HEK293T (cell line): ENCODE data around the gene AGBL4.

Source experiments
- CTCF ChIA-PET: fragments of 350-600 bp; formaldehyde crosslinking; extraction: SDS; loops from one replicate; lab custom pipeline; 2021; ENCODE audit warnings: antibody characterized with exemption, inconsistent platforms; lab: Yijun Ruan, JAX
- POLR2A ChIA-PET: fragments of 350-600 bp; formaldehyde crosslinking; extraction: SDS; loops from one replicate; lab custom pipeline; 2020; ENCODE audit warnings: antibody characterized with exemption, inconsistent platforms; lab: Yijun Ruan, JAX
- DNase-seq: peaks from one replicate; pipeline ENCODE4 v3.0.0; 2012; ENCODE audit warnings: mixed read lengths; ENCODE audit errors: extremely low spot score
- ARNT ChIP-seq: fragments of 450-650 bp; IDR thresholded peaks from 2 replicates; pipeline ENCODE4 v1.6.1; 2017; ENCODE audit warnings: mild to moderate bottlenecking
- BHLHE40 ChIP-seq: fragments of 450-650 bp; IDR thresholded peaks from 2 replicates; pipeline ENCODE4 v1.6.1; 2016; ENCODE audit warnings: mild to moderate bottlenecking, moderate library complexity, borderline replicate concordance
- CTBP1 ChIP-seq: fragments of 450-650 bp; IDR thresholded peaks from 2 replicates; pipeline ENCODE4 v1.6.1; 2016; ENCODE audit warnings: borderline replicate concordance
- ELF4 ChIP-seq: fragments of 450-650 bp; IDR thresholded peaks from 2 replicates; pipeline ENCODE4 v1.6.1; 2017; ENCODE audit warnings: antibody characterized with exemption
- FOXA1 ChIP-seq: fragments of 450-650 bp; IDR thresholded peaks from 2 replicates; pipeline ENCODE4 v1.6.1; 2016; ENCODE audit warnings: mild to moderate bottlenecking
- FOXK2 ChIP-seq: fragments of 450-650 bp; IDR thresholded peaks from 2 replicates; pipeline ENCODE4 v1.6.1; 2016; ENCODE audit warnings: mild to moderate bottlenecking
- FOXM1 ChIP-seq: fragments of 450-650 bp; IDR thresholded peaks from 2 replicates; pipeline ENCODE4 v1.6.1; 2017; ENCODE audit warnings: mild to moderate bottlenecking, borderline replicate concordance
- HDGF ChIP-seq: fragments of 450-650 bp; IDR thresholded peaks from 2 replicates; pipeline ENCODE4 v1.6.1; 2017; ENCODE audit warnings: antibody characterized with exemption, borderline replicate concordance
- L3MBTL2 ChIP-seq: fragments of 450-650 bp; conservative IDR thresholded peaks from 2 replicates; pipeline ENCODE4 v1.6.1; 2016; ENCODE audit warnings: mild to moderate bottlenecking
- LEF1 ChIP-seq: fragments of 450-650 bp; IDR thresholded peaks from 2 replicates; pipeline ENCODE4 v1.6.1; 2017; ENCODE audit warnings: mild to moderate bottlenecking, borderline replicate concordance
- NFRKB ChIP-seq: fragments of 450-650 bp; IDR thresholded peaks from 2 replicates; pipeline ENCODE4 v1.6.1; 2016; ENCODE audit warnings: mild to moderate bottlenecking, moderate library complexity
- PKNOX1 ChIP-seq: fragments of 450-650 bp; IDR thresholded peaks from 2 replicates; pipeline ENCODE4 v1.6.1; 2016
- SP1 ChIP-seq: fragments of 450-650 bp; IDR thresholded peaks from 2 replicates; pipeline ENCODE4 v1.6.1; 2017
- SUZ12 ChIP-seq: fragments of 450-650 bp; IDR thresholded peaks from 2 replicates; pipeline ENCODE4 v1.6.1; 2016; ENCODE audit warnings: mild to moderate bottlenecking
- TARDBP ChIP-seq: fragments of 450-650 bp; IDR thresholded peaks from 2 replicates; pipeline ENCODE4 v1.6.1; 2016
- ZNF384 ChIP-seq: fragments of 450-650 bp; IDR thresholded peaks from 2 replicates; pipeline ENCODE4 v1.6.1; 2016

Gene AGBL4

GRCh38 chr1:50023292-50024159, at the start of gene AGBL4:
TSS of gene AGBL4 (minus strand) at chr1:50023954.
- POLR2A ChIA-PET, result no interaction called here
- peak; percentile 66 for DNase-seq
- TF ChIP-seq BHLHE40 (no peak), TARDBP (no peak), L3MBTL2 (no peak; the same call in 1 of the 2 replicates), FOXK2 (no peak), ELF4 (no peak), ARNT (no peak), HDGF (no peak), ZNF384 (no peak), LEF1 (no peak), CTBP1 (no peak), PKNOX1 (no peak), SUZ12 (no peak), NFRKB (no peak), FOXM1 (no peak)
- CTCF ChIA-PET, result no interaction called here

GRCh38 chr1:50066806-50067205, 43.1 kb upstream of the AGBL4 start:
- TF ChIP-seq FOXM1, result no peak
- TF ChIP-seq SP1, result no peak
- ChIA-PET POLR2A (no interaction called here), CTCF (no interaction called here)
- DNase-seq, result no peak

- DNase-seq, result no peak
- ChIA-PET POLR2A (no interaction called here), CTCF (no interaction called here)
- TF ChIP-seq SUZ12 (no peak), L3MBTL2 (no peak), CTBP1 (no peak), FOXM1 (no peak), FOXK2 (no peak), HDGF (no peak), LEF1 (no peak), ARNT (no peak), FOXA1 (no peak), ZNF384 (no peak)
Observed at GRCh38 chr1:50060279-50060678, 36.5 kb upstream of the AGBL4 start.

- ChIA-PET CTCF (no interaction called here), POLR2A (no interaction called here)
- TF ChIP-seq PKNOX1 (no peak), FOXM1 (no peak), SP1 (no peak), FOXK2 (no peak)
- DNase-seq, result no peak
Observed at GRCh38 chr1:50048791-50049190, 25.0 kb upstream of the AGBL4 start.

GRCh38 chr1:50047916-50048694, 24.4 kb upstream of the AGBL4 start:
- DNase-seq, result peak; percentile 20
- POLR2A ChIA-PET, result no interaction called here
- no peak for TF ChIP-seq ARNT
- no peak for TF ChIP-seq FOXM1
- no peak for TF ChIP-seq SUZ12
- TF ChIP-seq ZNF384, result no peak
- no peak for TF ChIP-seq PKNOX1
- TF ChIP-seq CTBP1, result no peak
- no peak for TF ChIP-seq SP1
- TF ChIP-seq LEF1, result no peak
- no peak for TF ChIP-seq BHLHE40
- TF ChIP-seq L3MBTL2, result no peak
- no peak for TF ChIP-seq TARDBP
- CTCF ChIA-PET, result no interaction called here

GRCh38 chr1:50038237-50038809, 14.6 kb upstream of the AGBL4 start:
- CTCF ChIA-PET, result no interaction called here
- TF ChIP-seq PKNOX1 (no peak), ARNT (no peak), HDGF (no peak), SP1 (no peak), TARDBP (no peak), BHLHE40 (no peak), CTBP1 (no peak), ZNF384 (no peak), FOXA1 (no peak), FOXM1 (no peak), L3MBTL2 (no peak)
- DNase-seq, result no peak
- POLR2A ChIA-PET, result no interaction called here
